MM.1S (cell line): ENCODE results near the gene SPATC1L.

Experiments
- CTCF ChIP-seq: fragments of 300-600 bp; sonication (generic); IDR thresholded peaks from 2 replicates; pipeline ENCODE4 v1.5.1; 2016; ENCODE audit warnings: antibody characterized with exemption, low read length, mixed read lengths
- EZH2 ChIP-seq: fragments of 300-600 bp; sonication (generic); optimal IDR thresholded peaks from 2 replicates; pipeline ENCODE3; 2017; ENCODE audit warnings: low read depth, mild to moderate bottlenecking, antibody characterized with exemption, low read length, mixed read lengths
- EZH2phosphoT487 ChIP-seq: fragments of 300-600 bp; sonication (generic); IDR thresholded peaks from 2 replicates; pipeline ENCODE4 v1.6.1; 2018; ENCODE audit warnings: antibody characterized with exemption, low read length

DNA sequence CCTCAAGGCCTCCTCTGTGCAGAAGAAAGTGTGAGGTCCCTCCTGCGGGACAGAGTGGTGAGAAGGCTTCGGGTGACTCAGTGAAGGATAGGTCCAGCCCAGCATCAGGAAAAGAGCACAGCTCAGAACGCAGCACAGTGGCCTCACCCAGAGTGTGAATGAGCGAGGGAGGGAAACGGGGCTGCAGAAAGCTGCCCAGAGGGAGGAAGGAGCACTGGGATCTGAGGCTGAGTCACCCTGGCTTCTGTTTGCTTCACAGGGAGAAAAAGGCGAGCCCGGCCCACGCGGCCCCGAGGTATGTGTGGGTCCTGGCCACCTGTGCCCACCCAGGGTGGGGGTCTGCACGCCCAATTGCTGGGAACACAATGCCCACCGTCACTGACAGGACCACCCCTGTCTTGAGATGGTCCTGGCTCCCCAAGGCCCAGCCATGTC, 62.0 kb downstream of the SPATC1L start:
- TF ChIP-seq CTCF (no peak), EZH2 (no peak), EZH2phosphoT487 (no peak)
